ENCODE results near the gene SSH2.
A peak's percentile ranks its signal among the peaks of the same experiment; 100 is the strongest.

Gene SSH2

DNA sequence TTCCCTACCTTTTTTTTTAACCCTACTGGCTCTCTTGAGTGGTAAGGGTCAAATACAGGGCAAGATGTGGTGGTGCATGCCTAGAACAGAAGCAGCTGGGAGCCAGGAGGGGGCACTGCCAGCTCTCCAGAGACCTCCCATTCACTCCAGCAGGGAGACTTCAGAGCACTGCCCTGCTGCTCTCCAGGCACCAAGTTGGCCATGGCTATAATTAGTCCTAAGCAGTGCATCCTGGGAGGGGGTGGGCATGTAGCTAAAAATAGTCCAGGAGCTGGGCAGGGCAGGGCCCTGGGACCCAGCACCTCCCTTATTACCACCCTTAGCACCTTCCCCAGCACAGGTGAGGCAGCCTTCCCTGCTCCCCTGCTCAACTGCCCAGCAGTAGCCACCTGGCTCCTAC lies 310.8 kb downstream of the SSH2 start:
- H3K36me3 Mint-ChIP-seq (ENCODE audit: low read depth), result no peaks in the 10 kb centered on the region
- H3K27ac Mint-ChIP-seq, result no peak overlapping the region
- intact Hi-C loops (cut with micrococcal nuclease), result loop anchor here (10.0 kb wide), 1 partner anchor 54 kb away; the partner anchor contains the start of genes ABHD15 and TP53I13
- H3K27me3 Mint-ChIP-seq, result peaks cover 92% of the 10 kb centered on the region
- H3K9me3 Mint-ChIP-seq, result no peaks in the 10 kb centered on the region
- H3K4me3 Mint-ChIP-seq, result no peak overlapping the region
- peaks cover 60% of the 10 kb centered on the region for H3K4me1 Mint-ChIP-seq (ENCODE audit: low read depth)

DNA sequence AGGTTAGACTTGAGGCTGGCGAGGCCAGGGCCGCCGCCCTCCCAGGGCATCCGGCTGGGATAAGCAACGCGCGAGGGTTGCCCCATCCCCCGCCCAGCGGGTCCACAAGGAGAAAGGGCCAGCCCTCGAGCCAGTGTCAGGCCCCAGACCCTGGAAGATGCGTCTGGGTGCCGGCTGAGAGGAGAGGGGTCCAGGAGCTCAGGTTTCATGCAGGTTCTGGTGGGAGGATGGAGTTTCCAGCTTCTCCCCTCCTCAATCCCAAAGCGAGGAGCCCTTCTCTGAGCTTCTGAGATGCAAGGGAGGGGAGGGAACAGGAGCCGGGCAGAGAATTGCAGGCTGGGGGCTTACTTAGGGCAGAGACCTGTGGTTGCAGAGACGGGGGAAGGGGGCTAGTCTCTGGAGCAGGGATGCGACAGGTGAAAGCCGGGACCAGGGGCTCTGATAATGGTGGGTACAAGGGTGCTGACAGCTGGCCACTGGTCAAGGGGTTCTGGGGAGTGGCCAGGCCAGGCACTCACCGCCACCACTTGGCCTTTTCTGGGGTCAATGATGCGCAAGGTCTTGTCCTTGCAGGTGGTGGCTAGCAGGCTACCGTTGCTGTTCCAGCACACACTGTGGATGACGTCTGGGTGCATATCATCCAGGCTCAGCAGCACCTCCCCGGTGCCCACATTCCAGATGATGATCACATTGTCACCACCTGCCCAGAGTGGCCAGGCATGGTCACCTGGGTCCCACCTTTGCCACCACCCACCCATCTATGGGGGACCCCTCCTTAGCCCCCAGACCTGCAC lies 311.6 kb downstream of the SSH2 start:
- peak overlapping the region; percentile 61 for H3K4me3 Mint-ChIP-seq
- intact Hi-C loops (cut with micrococcal nuclease), result loop anchor here (10.0 kb wide), 1 partner anchor 54 kb away; the partner anchor contains the start of genes ABHD15 and TP53I13

DNA sequence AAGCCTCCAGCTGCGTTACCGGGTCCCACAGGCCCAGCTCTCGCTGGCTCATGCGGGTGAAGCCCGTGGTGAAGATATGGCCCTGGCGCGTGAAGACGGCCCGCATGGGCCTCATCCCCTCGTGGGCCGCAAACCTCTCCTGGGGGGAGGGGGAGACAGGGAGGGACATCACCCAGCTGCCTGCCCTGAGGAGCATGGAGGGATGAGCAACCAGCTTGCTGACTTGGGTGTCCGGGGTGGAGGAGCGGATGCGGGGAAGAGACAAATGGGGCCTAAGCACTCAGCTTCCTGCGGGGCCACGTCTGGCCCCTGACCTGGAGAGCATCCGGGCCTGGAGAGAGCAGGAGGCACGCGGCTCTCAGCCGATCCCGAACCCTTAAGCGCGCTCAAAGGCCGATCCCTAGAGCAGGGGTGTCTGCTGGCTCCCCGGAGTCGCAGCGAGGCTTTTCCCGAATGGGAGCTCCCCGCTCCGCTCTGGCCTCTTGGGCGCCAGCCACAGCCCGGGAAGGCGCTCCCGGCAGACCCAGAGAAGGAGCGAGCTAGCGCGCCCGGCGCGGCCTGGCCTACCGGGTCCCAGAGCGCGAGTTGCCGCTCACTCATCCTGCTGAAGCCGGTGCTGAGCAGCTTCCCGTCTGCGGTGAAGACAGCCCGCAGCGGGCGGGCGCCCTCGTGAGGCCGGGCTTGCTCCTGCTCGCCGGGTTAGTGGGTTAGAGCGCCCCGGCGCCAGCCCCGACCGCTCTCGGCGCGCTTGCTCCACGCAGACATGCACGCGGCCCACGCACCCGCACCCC lies 312.4 kb downstream of the SSH2 start:
- Mint-ChIP-seq H3K4me3 (peak overlapping the region; percentile 61), H3K36me3 (ENCODE audit: low read depth) (no peaks in the 10 kb centered on the region)
- intact Hi-C loops (cut with micrococcal nuclease), result loop anchor here (10.0 kb wide), 1 partner anchor 53 kb away; the partner anchor contains the start of genes ABHD15 and TP53I13

More for the DNA sequence above, 311.6 kb downstream of the SSH2 start:
- Mint-ChIP-seq H3K9me3 (no peaks in the 10 kb centered on the region), H3K27ac (no peak overlapping the region), H3K4me1 (ENCODE audit: low read depth) (peaks cover 66% of the 10 kb centered on the region), H3K27me3 (peaks cover 92% of the 10 kb centered on the region), H3K36me3 (ENCODE audit: low read depth) (no peaks in the 10 kb centered on the region)

DNA sequence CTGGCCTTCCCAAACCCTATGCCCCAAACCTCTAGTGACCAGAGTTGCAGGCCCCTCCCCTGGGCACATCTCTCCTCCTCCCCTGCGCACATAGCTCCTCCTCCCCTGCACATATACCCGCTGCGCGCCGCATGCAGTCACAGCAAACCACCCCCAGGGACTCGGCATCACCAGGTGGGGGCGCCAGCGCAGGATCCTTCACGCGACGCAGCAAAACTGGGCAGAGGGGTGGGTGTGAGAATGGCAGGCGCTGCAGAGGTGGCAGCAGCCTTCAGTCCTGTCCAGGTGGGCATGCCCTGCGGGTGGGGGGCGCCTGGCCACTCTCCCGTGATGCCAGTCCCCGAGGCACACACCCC lies 312.9 kb downstream of the SSH2 start:
- peaks cover 86% of the 10 kb centered on the region for H3K27me3 Mint-ChIP-seq
- intact Hi-C loops (cut with micrococcal nuclease), result loop anchor here (10.0 kb wide), 1 partner anchor 52 kb away; the partner anchor contains the start of genes ABHD15 and TP53I13
- no peaks in the 10 kb centered on the region for H3K9me3 Mint-ChIP-seq
- peak overlapping the region; percentile 59 for H3K4me3 Mint-ChIP-seq
- no peaks in the 10 kb centered on the region for H3K36me3 Mint-ChIP-seq (ENCODE audit: low read depth)
- peaks cover 55% of the 10 kb centered on the region for H3K4me1 Mint-ChIP-seq (ENCODE audit: low read depth)
- H3K27ac Mint-ChIP-seq, result peak overlapping the region; percentile 78

More for the DNA sequence above, 312.4 kb downstream of the SSH2 start:
- Mint-ChIP-seq H3K27ac (peak overlapping the region; percentile 78), H3K27me3 (peaks cover 88% of the 10 kb centered on the region), H3K4me1 (ENCODE audit: low read depth) (peaks cover 58% of the 10 kb centered on the region), H3K9me3 (no peaks in the 10 kb centered on the region)

DNA sequence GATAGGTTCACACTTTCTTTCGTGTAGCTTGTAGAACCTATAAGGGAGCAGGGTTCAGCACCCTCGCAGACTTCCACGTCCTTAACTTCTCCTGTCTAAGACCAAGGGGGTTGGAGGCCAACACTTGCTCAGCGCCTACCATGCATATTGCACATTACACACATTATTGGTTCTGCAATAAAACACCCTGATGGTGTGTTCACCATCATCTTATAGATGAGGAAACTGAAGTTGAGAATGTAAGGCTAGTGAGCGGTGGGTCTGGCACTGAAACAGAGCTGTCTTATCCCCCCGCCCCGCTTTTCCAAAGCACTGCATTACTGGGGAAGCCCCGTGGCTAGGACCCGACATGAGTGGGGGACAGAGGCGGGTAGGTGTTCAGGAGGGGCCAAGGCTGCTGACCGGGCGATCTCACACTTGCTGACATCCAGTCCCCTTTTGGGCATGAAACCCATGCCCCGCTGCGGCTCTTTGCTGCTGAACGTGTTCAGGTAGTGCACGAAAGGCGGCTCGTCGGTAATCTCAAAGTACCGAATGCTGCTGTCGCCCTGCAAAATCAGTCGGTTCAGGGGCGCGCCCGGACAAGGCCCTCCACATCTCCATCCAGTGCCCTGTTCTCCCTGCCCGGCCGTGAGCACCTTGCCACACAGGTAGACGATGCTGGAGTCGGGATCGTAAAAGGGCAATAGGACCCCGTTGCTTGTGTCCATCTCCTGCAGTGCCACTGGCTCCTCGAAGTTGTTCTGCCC lies 313.6 kb downstream of the SSH2 start:
- peaks cover 85% of the 10 kb centered on the region for H3K27me3 Mint-ChIP-seq
- intact Hi-C loops (cut with micrococcal nuclease), result loop anchor here (10.0 kb wide), 1 partner anchor 52 kb away; the partner anchor contains the start of genes ABHD15 and TP53I13
- H3K4me1 Mint-ChIP-seq (ENCODE audit: low read depth), result peaks cover 52% of the 10 kb centered on the region
- H3K36me3 Mint-ChIP-seq (ENCODE audit: low read depth), result no peaks in the 10 kb centered on the region
- H3K9me3 Mint-ChIP-seq, result no peaks in the 10 kb centered on the region
- peak overlapping the region; percentile 82 for H3K4me3 Mint-ChIP-seq
- H3K27ac Mint-ChIP-seq, result peak overlapping the region; percentile 78

DNA sequence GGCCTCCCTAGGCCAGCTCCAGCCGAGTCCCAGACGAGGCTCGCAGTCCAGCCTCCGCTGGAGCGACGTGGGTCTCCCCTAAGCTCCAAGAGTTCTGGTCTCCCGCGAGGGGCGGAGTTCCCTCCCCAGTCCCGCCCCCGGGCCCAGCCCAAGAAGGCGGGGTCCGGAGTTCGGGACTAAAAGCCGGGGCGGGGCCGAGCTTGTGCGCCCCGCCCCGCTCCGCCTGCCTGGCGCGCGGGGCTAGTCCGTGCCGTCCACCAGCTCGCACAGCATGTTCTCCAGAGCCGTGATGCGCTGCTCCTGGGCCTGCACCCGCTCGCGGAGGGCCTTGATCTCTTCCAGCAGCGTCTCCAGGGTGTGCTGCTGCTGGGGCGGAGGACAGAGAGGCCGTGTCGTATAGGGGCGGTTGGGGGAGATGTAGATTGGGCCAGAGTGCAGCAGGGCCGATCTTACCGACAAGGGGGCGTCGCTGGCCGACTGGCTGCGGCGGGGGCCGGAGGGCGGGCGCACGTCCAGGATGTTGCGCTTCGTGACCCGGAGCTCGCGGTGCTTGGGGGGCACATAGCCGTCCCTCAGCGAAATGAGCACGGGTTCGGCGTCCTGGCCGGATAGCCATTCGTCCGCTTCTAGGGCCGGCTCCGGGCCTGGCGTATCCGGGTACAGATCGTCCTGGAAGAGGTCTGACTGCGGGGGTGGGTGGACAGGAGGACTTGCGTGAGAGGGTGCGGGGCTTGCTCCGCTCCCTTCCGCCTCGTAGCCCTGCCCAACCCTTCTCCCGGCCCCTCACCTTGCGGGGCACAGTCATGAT lies 314.3 kb downstream of the SSH2 start:
- Mint-ChIP-seq H3K4me1 (ENCODE audit: low read depth) (peaks cover 52% of the 10 kb centered on the region), H3K27ac (peak overlapping the region; percentile 91)
- intact Hi-C loops (cut with micrococcal nuclease), result loop anchor here (10.0 kb wide), 1 partner anchor 51 kb away; the partner anchor contains the start of genes ABHD15 and TP53I13

DNA sequence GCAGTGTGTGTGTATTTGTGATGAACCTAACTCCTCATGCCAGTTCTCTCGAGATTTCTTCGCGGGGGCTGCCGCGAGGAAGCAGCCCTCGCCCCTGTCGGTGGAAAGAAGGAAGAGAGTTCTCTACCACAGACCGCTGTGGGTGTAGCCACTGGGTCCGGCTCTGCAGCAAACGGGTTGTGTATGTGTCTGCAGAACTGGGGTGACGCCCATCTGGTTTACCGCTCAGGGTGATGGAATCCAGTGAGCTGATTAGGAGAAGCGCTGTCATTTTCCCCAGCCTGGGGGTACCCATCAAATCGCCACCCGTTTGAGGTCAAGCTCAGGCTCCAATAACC lies 315.0 kb downstream of the SSH2 start:
- peaks cover 73% of the 10 kb centered on the region for H3K27me3 Mint-ChIP-seq
- H3K4me1 Mint-ChIP-seq (ENCODE audit: low read depth), result peaks cover 52% of the 10 kb centered on the region
- intact Hi-C loops (cut with micrococcal nuclease), result loop anchor here (10.0 kb wide), 1 partner anchor 50 kb away; the partner anchor contains the start of genes ABHD15 and TP53I13
- H3K9me3 Mint-ChIP-seq, result no peaks in the 10 kb centered on the region
- peak overlapping the region; percentile 91 for H3K27ac Mint-ChIP-seq
- H3K36me3 Mint-ChIP-seq (ENCODE audit: low read depth), result no peaks in the 10 kb centered on the region
- peak overlapping the region; percentile 82 for H3K4me3 Mint-ChIP-seq

More for the DNA sequence above, 314.3 kb downstream of the SSH2 start:
- peaks cover 80% of the 10 kb centered on the region for H3K27me3 Mint-ChIP-seq
- no peaks in the 10 kb centered on the region for H3K36me3 Mint-ChIP-seq (ENCODE audit: low read depth)
- no peaks in the 10 kb centered on the region for H3K9me3 Mint-ChIP-seq
- peak overlapping the region; percentile 82 for H3K4me3 Mint-ChIP-seq

DNA sequence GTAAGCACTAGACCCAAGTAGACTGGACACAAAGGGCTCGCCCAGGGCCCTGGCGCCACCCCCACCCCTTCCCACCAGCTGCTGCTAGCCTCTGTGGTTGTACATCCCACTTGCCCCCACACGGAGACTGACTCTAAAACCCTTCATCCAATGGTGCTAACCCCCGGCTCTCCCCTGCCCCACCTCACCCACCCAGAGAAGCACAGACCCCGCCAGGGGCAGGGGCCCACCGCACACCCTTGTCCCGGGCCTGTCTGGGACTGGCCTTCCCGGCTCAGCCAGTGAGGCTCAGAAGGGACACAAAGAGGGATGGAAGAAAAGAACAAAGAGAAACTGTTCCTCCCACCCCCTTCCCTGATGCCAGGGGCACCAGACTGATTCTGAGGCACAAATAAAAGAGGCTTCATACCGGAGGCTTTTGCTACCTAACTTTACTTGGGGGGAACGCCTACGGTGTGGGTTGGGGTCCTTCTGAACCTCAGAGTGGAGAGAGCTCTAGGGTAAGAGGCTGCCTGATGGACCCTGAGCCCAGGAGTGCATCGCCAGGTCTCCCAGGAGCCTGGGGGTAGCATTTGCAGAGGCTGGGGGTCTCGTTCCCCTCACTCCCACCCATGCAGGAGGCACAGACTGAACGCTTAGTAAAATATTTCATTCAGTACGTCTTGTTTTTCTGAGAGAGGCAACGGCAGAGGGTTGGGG lies 315.5 kb downstream of the SSH2 start:
- Mint-ChIP-seq H3K27me3 (peaks cover 69% of the 10 kb centered on the region), H3K27ac (peak overlapping the region; percentile 91), H3K4me1 (ENCODE audit: low read depth) (peaks cover 52% of the 10 kb centered on the region), H3K9me3 (no peaks in the 10 kb centered on the region), H3K4me3 (peak overlapping the region; percentile 82), H3K36me3 (ENCODE audit: low read depth) (no peaks in the 10 kb centered on the region)
- intact Hi-C loops (cut with micrococcal nuclease), result loop anchor here (10.0 kb wide), 1 partner anchor 50 kb away; the partner anchor contains the start of genes ABHD15 and TP53I13

DNA sequence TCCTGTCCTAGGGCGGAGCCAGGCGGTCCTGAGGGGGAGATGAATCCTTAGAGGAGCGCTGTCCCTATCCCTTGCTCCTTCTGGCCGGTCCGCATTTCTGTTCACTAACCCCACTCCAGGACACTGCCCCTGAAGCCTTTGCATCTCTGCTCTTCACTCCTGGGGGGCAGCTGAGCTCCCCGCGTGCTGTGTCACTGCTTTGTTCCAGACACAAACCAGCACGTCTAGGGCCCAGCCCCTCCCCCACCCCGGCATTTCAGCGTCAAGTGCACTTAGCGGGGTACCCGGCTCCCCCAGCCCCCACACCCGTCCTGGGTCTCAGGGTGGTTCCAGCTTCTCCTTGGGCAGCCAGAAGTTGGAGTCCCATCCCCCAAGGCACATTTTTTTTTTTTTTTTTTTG lies 316.2 kb downstream of the SSH2 start:
- no peaks in the 10 kb centered on the region for H3K9me3 Mint-ChIP-seq
- peak overlapping the region; percentile 41 for H3K27ac Mint-ChIP-seq
- H3K4me3 Mint-ChIP-seq, result peak overlapping the region; percentile 53
- peaks cover 52% of the 10 kb centered on the region for H3K4me1 Mint-ChIP-seq (ENCODE audit: low read depth)
- H3K27me3 Mint-ChIP-seq, result peaks cover 63% of the 10 kb centered on the region
- intact Hi-C loops (cut with micrococcal nuclease), result loop anchor here (2.0 to 10.0 kb wide), 2 partner anchors 25 to 49 kb away; partner anchors contain the start of genes ABHD15, GIT1 and TP53I13
- H3K36me3 Mint-ChIP-seq (ENCODE audit: low read depth), result no peaks in the 10 kb centered on the region

DNA sequence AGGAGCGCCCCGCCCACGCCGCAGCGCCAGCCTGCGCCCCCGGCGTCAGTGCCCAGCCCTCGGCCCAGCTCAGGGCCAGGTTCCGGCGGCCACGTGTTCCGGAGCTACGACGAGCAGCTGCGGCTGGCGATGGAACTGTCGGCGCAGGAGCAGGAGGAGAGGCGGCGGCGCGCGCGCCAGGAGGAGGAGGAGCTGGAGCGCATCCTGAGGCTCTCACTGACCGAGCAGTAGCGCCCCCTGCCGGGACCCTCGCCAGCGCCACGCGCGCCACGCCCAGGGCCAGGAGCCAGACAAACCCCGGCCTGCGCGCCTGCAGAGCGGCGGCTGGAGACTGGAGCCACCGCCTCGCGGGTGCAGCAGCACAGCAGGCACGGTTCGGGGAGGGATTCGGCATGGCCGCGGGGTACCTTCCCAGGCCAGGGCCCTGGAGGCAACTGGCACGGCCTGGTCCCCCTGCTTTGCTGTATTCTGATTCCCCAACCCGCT lies 316.6 kb downstream of the SSH2 start:
- no peaks in the 10 kb centered on the region for H3K36me3 Mint-ChIP-seq (ENCODE audit: low read depth)
- peaks cover 58% of the 10 kb centered on the region for H3K27me3 Mint-ChIP-seq
- H3K4me1 Mint-ChIP-seq (ENCODE audit: low read depth), result peaks cover 49% of the 10 kb centered on the region
- intact Hi-C loops (cut with micrococcal nuclease), result loop anchor here (2.0 to 10.0 kb wide), 2 partner anchors 25 to 49 kb away; partner anchors contain the start of genes ABHD15, GIT1 and TP53I13
- H3K4me3 Mint-ChIP-seq, result peak overlapping the region; percentile 53
- no peaks in the 10 kb centered on the region for H3K9me3 Mint-ChIP-seq
- H3K27ac Mint-ChIP-seq, result peak overlapping the region; percentile 41

DNA sequence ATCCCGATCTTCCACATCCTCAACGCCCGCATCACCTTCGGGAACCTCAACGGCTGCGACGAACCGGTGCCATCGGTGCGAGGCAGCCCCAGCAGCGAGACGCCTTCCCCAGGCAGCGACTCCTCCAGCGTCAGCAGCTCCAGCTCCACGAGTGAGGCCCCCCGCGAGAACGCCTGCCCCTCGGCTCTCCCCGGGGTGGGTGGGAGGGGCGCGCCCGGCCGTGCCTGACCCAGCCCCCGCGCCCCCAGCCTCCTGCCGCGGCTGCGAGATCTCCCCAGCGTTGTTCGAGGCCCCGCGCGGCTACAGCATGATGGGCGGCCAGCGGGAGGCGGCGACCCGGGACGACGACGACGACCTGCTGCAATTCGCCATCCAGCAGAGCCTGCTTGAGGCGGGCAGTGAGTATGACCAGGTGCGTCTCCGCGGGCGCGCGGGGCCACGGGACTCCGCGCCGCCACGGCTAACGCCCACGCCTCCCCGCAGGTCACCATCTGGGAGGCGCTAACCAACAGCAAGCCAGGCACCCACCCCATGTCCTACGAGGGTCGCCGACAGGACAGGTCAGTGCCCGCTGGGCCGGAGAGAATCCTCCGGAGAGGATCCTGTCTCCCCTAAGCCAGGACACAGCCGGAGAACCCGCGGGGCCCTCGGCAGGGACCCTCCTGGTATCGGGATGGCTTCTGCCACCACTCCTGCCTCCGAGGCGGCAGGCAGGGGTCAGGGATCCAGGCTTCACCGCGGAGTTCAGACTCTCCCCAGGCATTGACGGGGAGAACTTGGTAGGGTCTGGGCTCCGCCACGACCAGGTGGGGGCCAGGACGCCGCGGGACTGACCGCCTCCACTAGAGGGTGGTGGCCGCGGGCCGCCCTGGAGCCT lies 317.4 kb downstream of the SSH2 start:
- intact Hi-C loops (cut with micrococcal nuclease), result loop anchor here (2.0 to 10.0 kb wide), 2 partner anchors 24 to 48 kb away; partner anchors contain the start of genes ABHD15, GIT1 and TP53I13
- Mint-ChIP-seq H3K27ac (no peak overlapping the region), H3K4me3 (peak overlapping the region; percentile 54), H3K27me3 (peaks cover 52% of the 10 kb centered on the region), H3K36me3 (ENCODE audit: low read depth) (no peaks in the 10 kb centered on the region), H3K4me1 (ENCODE audit: low read depth) (peaks cover 42% of the 10 kb centered on the region), H3K9me3 (no peaks in the 10 kb centered on the region)
